ENCODE results near the gene PIK3R1.
"Not testable (repeated sequence)": the region's sequence is repeated elsewhere in the genome, so short reads cannot be mapped to it uniquely, and the experiment has no call there.

Gene PIK3R1

DNA sequence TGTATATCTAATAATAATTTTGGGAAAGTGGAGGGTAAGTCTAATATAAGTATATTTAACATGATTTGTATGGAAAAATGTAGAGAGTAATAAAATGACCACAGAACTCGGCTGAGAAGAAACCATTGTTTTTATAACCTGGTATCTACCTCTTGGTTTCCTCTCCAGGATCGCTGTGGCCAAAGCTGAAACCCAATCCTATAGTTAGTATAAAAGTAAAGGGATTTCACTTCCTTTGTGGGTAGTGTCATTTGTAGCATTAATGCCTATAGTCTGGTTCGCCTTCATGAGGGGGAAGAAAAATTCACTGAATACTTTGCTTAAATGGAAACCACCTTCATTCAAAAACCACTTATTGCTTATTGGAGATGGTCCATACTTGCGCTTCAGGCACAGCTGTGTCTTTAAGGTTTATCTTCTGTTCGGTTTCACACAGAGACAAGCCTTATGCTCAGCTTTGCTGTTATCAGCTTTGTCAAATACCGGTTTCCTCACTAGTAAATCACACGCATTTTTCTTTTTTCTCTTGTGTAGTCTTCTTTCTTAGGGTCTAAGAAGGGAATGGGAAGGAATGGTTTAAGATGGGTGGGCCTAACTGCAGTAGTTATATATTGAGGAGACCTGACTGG, 12.1 kb downstream of the PIK3R1 start:
- peaks cover 61% of the 10 kb centered on the region for H3K4me1 Mint-ChIP-seq
- H3K36me3 Mint-ChIP-seq: peaks cover 53% of the 10 kb centered on the region
- no peaks in the 10 kb centered on the region for H3K27me3 Mint-ChIP-seq
- no peak overlapping the region for H3K4me3 Mint-ChIP-seq
- no peak for ATAC-seq
- H3K9me3 Mint-ChIP-seq: no peaks in the 10 kb centered on the region
- H3K27ac Mint-ChIP-seq: no peak overlapping the region

- no peaks in the 10 kb centered on the region for H3K27me3 Mint-ChIP-seq
- no peak overlapping the region for H3K27ac Mint-ChIP-seq
- H3K4me3 Mint-ChIP-seq: no peak overlapping the region
- no peaks in the 10 kb centered on the region for H3K9me3 Mint-ChIP-seq
- ATAC-seq: no peak
- H3K36me3 Mint-ChIP-seq: peaks cover 45% of the 10 kb centered on the region
- peaks cover 50% of the 10 kb centered on the region for H3K4me1 Mint-ChIP-seq
These were observed 13.9 kb downstream of the PIK3R1 start for GRCh38 chr5:68229416-68229815.

GRCh38 chr5:68230285-68230684, 14.7 kb downstream of the PIK3R1 start:
- no peak overlapping the region for H3K4me3 Mint-ChIP-seq
- H3K4me1 Mint-ChIP-seq: peaks cover 41% of the 10 kb centered on the region

GRCh38 chr5:68231414-68232076, 16.0 kb downstream of the PIK3R1 start:
- Mint-ChIP-seq H3K9me3 (no peaks in the 10 kb centered on the region), H3K36me3 (peaks cover 34% of the 10 kb centered on the region), H3K4me3 (no peak overlapping the region), H3K27ac (no peak overlapping the region), H3K4me1 (peaks cover 36% of the 10 kb centered on the region), H3K27me3 (no peaks in the 10 kb centered on the region)
- no peak for ATAC-seq

More at GRCh38 chr5:68230285-68230684, 14.7 kb downstream of the PIK3R1 start:
- no peaks in the 10 kb centered on the region for H3K9me3 Mint-ChIP-seq
- no peaks in the 10 kb centered on the region for H3K27me3 Mint-ChIP-seq
- ATAC-seq: no peak
- no peak overlapping the region for H3K27ac Mint-ChIP-seq
- H3K36me3 Mint-ChIP-seq: peaks cover 41% of the 10 kb centered on the region

DNA sequence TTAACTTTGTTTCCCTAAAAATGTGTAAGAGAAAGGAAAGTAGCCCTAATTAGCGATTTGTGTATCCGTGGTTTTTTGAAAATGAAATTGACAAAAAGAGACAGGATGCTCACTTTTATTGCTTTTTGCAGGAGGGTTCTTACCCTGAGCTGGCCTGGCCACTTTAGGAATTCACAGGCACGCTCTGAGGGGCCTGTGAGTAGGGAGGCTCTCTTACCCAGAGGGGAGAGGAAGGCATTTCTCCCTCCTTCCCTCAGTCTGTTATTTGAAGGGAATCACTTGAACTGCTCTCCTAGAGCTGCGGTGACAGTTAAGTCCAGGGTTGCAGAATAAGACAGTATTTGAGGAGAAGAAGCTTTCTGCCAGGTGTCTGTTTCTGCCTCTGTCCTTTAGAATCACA, 16.7 kb downstream of the PIK3R1 start:
- no peak overlapping the region for H3K4me3 Mint-ChIP-seq

GRCh38 chr5:68233075-68233474, 17.5 kb downstream of the PIK3R1 start:
- peaks cover 43% of the 10 kb centered on the region for H3K4me1 Mint-ChIP-seq
- H3K4me3 Mint-ChIP-seq: no peak overlapping the region
- H3K36me3 Mint-ChIP-seq: peaks cover 25% of the 10 kb centered on the region
- no peaks in the 10 kb centered on the region for H3K9me3 Mint-ChIP-seq
- ATAC-seq: no peak
- H3K27ac Mint-ChIP-seq: no peak overlapping the region
- no peaks in the 10 kb centered on the region for H3K27me3 Mint-ChIP-seq

More for the DNA sequence above, 16.7 kb downstream of the PIK3R1 start:
- Mint-ChIP-seq H3K9me3 (no peaks in the 10 kb centered on the region), H3K4me1 (peaks cover 40% of the 10 kb centered on the region), H3K27ac (no peak overlapping the region), H3K36me3 (peaks cover 31% of the 10 kb centered on the region), H3K27me3 (no peaks in the 10 kb centered on the region)
- no peak for ATAC-seq

DNA sequence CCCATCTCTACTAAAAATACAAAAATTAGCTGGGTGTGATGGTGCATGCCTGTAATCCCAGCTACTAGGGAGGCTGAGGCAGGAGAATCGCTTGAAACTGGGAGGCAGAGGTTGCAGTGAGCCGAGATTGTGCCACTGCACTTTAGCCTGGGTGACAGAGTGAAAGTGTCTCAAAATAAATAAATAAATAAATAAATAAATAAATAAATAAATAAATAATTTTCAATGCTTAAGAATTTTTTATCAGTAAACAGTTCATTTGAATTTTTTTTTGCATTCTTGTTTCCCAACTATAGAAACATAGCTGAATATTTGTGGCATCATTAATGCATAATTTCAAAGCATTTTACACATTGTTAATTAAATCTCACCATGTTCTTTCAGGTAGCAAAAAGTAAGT, 19.7 kb downstream of the PIK3R1 start:
- H3K36me3 Mint-ChIP-seq: peaks cover 11% of the 10 kb centered on the region
- not testable (repeated sequence) for H3K27me3 Mint-ChIP-seq, ATAC-seq, H3K9me3 Mint-ChIP-seq, H3K4me3 Mint-ChIP-seq, H3K27ac Mint-ChIP-seq
- H3K4me1 Mint-ChIP-seq: peaks cover 61% of the 10 kb centered on the region

GRCh38 chr5:68237715-68238114, 22.2 kb downstream of the PIK3R1 start:
- H3K36me3 Mint-ChIP-seq: peaks cover 5% of the 10 kb centered on the region
- no peaks in the 10 kb centered on the region for H3K9me3 Mint-ChIP-seq
- no peak overlapping the region for H3K4me3 Mint-ChIP-seq
- H3K27ac Mint-ChIP-seq: peak overlapping the region; percentile 5
- no peaks in the 10 kb centered on the region for H3K27me3 Mint-ChIP-seq
- ATAC-seq: no peak
- H3K4me1 Mint-ChIP-seq: peaks cover 70% of the 10 kb centered on the region

DNA sequence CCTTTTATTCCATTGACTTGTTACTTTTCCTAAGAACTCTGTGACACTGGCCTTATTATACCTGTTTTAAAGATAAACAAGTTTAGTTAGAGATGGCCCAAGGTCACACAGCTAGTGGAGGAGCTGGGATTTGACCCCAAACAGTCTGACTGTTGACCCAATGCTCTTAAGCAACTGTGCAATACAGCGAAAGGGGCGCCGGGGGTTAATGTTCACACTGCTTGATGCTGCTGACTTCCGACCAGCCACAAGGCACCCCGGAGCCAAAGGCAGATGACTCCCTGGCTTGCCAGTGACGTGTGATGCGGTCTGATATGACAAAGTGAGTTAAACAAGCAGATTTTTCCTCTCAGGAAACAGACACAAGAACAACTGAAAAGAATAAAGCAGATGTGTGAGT, 23.9 kb downstream of the PIK3R1 start:
- peak; percentile 89 for ATAC-seq
- H3K27ac Mint-ChIP-seq: peak overlapping the region; percentile 72
- no peaks in the 10 kb centered on the region for H3K27me3 Mint-ChIP-seq
- peak overlapping the region; percentile 30 for H3K4me3 Mint-ChIP-seq
- peaks cover 77% of the 10 kb centered on the region for H3K4me1 Mint-ChIP-seq
- H3K9me3 Mint-ChIP-seq: no peaks in the 10 kb centered on the region
- peaks cover 5% of the 10 kb centered on the region for H3K36me3 Mint-ChIP-seq

DNA sequence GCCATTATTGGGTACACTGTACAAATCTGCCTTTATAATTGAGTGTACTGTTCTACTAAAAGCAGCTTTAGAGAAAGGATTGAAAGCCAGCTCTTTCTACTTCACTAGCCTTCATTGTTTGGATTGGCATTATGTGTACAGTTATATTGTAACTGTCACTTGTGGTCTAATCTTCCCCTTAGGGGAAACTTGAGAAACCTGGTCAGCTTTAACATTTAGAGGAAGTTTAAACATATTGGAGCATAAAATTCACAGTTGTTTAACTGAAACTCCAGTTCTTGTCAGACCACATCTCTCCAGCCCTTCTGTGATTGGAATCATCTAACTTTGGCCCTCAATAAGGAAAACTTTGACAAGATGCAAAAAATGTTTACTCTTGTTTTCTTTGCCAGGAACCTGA, 24.6 kb downstream of the PIK3R1 start:
- peak; percentile 80 for ATAC-seq
- Mint-ChIP-seq H3K4me3 (no peak overlapping the region), H3K9me3 (no peaks in the 10 kb centered on the region), H3K4me1 (peaks cover 77% of the 10 kb centered on the region), H3K27ac (peak overlapping the region; percentile 72), H3K36me3 (peaks cover 5% of the 10 kb centered on the region), H3K27me3 (no peaks in the 10 kb centered on the region)

GRCh38 chr5:68240771-68241170, 25.2 kb downstream of the PIK3R1 start:
- H3K4me1 Mint-ChIP-seq: peaks cover 77% of the 10 kb centered on the region
- peak overlapping the region; percentile 72 for H3K27ac Mint-ChIP-seq
- no peaks in the 10 kb centered on the region for H3K9me3 Mint-ChIP-seq
- peak overlapping the region; percentile 18 for H3K4me3 Mint-ChIP-seq
- peaks cover 5% of the 10 kb centered on the region for H3K36me3 Mint-ChIP-seq
- no peaks in the 10 kb centered on the region for H3K27me3 Mint-ChIP-seq
- ATAC-seq: no peak

DNA sequence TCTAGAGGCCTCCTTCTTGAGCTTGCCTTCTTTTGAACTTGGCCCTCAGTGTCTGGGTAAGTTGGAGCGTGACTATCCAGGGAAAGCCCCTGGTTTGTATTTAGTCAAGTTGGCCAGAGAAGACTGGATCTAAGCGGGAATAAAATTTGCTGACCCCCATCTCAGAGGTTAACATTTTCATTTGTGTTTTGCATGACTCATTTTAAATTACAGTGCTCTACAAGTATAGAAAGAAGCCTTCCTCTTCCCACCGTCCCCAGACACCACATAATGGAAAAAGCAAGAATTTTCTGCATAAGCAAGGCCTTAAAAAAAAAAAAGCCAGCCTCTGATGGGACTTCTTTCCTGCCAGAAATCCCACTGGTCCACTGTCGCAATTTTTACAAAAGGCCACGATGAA, 27.2 kb downstream of the PIK3R1 start:
- no peaks in the 10 kb centered on the region for H3K27me3 Mint-ChIP-seq
- no peaks in the 10 kb centered on the region for H3K36me3 Mint-ChIP-seq
- no peak overlapping the region for H3K4me3 Mint-ChIP-seq
- H3K27ac Mint-ChIP-seq: no peak overlapping the region
- H3K4me1 Mint-ChIP-seq: peaks cover 63% of the 10 kb centered on the region
- H3K9me3 Mint-ChIP-seq: no peaks in the 10 kb centered on the region
- no peak for ATAC-seq

GRCh38 chr5:68243251-68243650, 27.7 kb downstream of the PIK3R1 start:
- H3K27me3 Mint-ChIP-seq: no peaks in the 10 kb centered on the region
- H3K27ac Mint-ChIP-seq: no peak overlapping the region
- no peaks in the 10 kb centered on the region for H3K36me3 Mint-ChIP-seq
- no peaks in the 10 kb centered on the region for H3K9me3 Mint-ChIP-seq
- H3K4me3 Mint-ChIP-seq: no peak overlapping the region
- H3K4me1 Mint-ChIP-seq: peaks cover 59% of the 10 kb centered on the region
- no peak for ATAC-seq

- ATAC-seq: no peak
- Mint-ChIP-seq H3K4me1 (peaks cover 59% of the 10 kb centered on the region), H3K36me3 (no peaks in the 10 kb centered on the region), H3K27ac (no peak overlapping the region), H3K4me3 (no peak overlapping the region), H3K27me3 (no peaks in the 10 kb centered on the region), H3K9me3 (no peaks in the 10 kb centered on the region)
These were observed 28.1 kb downstream of the PIK3R1 start for GRCh38 chr5:68243681-68244080.

GRCh38 chr5:68245319-68245718, 29.8 kb downstream of the PIK3R1 start:
- no peaks in the 10 kb centered on the region for H3K27me3 Mint-ChIP-seq
- H3K9me3 Mint-ChIP-seq: no peaks in the 10 kb centered on the region
- no peak overlapping the region for H3K4me3 Mint-ChIP-seq
- ATAC-seq: no peak
- no peaks in the 10 kb centered on the region for H3K36me3 Mint-ChIP-seq
- H3K27ac Mint-ChIP-seq: no peak overlapping the region
- peaks cover 62% of the 10 kb centered on the region for H3K4me1 Mint-ChIP-seq

- H3K4me1 Mint-ChIP-seq: peaks cover 60% of the 10 kb centered on the region
These were observed 31.2 kb downstream of the PIK3R1 start for GRCh38 chr5:68246802-68247201.

More at GRCh38 chr5:68246802-68247201, 31.2 kb downstream of the PIK3R1 start:
- H3K36me3 Mint-ChIP-seq: no peaks in the 10 kb centered on the region
- H3K27me3 Mint-ChIP-seq: no peaks in the 10 kb centered on the region
- H3K9me3 Mint-ChIP-seq: no peaks in the 10 kb centered on the region
- no peak overlapping the region for H3K27ac Mint-ChIP-seq
- H3K4me3 Mint-ChIP-seq: no peak overlapping the region
- no peak for ATAC-seq
